OCI-LY3 (cell line): ENCODE results near the gene NOP10.

Source experiments
- EZH2phosphoT487 ChIP-seq: fragments of 200-600 bp; shearing (Covaris generic); IDR thresholded peaks from 2 replicates; pipeline ENCODE4 v1.6.1; 2018; ENCODE audit warnings: antibody characterized with exemption, mixed run types, low read depth
- TF ChIP-seq, protein P1 (sequence below): fragments of 200-600, 300-600 bp; sonication (generic); IDR thresholded peaks from 2 replicates; pipeline ENCODE4 v1.5.1; 2014; ENCODE audit warnings: antibody characterized with exemption, low read length, low read depth

DNA sequence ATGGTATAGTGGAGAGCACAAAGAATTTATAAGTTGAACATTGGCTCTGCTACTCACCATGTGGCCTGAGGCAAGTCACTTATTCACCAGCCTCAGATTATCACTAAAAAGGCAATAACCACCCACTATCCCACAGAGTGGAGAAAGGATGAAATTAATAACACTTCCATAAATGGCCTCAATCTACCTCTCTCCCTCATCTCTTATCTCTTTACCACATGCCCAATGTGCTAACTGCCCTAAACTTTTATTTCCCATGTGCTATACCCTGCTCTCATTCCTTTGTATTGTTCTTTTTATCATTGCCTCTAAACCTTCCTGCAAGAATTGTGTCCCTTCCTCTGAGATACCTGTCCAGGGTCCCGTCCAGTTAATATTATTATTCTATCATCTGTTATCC is 31.4 kb downstream of the NOP10 start:
- TF ChIP-seq, protein P1, sequence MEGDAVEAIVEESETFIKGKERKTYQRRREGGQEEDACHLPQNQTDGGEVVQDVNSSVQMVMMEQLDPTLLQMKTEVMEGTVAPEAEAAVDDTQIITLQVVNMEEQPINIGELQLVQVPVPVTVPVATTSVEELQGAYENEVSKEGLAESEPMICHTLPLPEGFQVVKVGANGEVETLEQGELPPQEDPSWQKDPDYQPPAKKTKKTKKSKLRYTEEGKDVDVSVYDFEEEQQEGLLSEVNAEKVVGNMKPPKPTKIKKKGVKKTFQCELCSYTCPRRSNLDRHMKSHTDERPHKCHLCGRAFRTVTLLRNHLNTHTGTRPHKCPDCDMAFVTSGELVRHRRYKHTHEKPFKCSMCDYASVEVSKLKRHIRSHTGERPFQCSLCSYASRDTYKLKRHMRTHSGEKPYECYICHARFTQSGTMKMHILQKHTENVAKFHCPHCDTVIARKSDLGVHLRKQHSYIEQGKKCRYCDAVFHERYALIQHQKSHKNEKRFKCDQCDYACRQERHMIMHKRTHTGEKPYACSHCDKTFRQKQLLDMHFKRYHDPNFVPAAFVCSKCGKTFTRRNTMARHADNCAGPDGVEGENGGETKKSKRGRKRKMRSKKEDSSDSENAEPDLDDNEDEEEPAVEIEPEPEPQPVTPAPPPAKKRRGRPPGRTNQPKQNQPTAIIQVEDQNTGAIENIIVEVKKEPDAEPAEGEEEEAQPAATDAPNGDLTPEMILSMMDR = no peak
- no peak for TF ChIP-seq EZH2phosphoT487
